ENCODE measurements around the gene KIAA1328.

KIAA1328 gene

DNA sequence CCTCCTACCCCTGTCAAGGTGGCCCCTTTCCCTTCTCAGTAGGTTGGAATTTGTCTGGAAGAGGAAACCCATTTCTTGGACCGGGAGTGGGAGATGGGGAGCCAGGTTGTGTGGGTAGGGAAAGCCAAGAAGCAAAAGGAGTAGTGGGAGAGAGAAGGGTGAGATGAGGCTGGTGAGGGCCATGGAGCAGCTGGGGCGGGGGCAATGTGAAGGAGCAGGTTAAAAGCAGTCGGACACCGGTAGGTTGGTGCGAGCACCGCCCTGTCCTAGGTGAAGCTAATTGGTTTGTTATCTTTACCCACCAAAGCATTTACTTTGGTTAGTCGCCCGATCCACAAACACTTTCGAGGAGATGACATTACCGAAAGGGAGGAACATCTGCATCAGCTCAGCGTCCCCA is 429.9 kb downstream of the KIAA1328 start:
- no peak for DNase-seq

DNA sequence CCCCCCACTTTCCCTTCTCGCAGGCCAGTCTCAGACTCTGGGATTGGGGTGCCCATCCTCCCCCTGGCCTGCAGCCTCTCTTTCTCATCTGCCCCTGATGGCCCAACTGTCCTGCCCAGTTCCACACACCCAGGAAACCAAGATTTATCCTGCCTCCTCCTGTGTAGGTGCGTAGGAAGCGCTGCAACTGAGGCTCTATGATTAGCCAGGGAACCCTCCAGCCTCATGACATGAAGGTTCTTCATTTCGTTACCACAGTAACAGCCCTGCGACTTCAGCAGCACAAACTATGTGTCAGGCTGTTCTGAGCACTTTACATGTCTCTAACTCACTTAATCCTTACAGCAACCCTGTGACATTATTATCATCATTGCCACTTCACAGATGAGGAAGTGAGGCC is 430.8 kb downstream of the KIAA1328 start:
- DNase-seq = no peak

- no peak for DNase-seq
Observed at GRCh38 chr18:37260367-37261093, 431.6 kb downstream of the KIAA1328 start.

GRCh38 chr18:37261246-37261840 is 432.4 kb downstream of the KIAA1328 start:
- peak; percentile 62 for DNase-seq

DNA sequence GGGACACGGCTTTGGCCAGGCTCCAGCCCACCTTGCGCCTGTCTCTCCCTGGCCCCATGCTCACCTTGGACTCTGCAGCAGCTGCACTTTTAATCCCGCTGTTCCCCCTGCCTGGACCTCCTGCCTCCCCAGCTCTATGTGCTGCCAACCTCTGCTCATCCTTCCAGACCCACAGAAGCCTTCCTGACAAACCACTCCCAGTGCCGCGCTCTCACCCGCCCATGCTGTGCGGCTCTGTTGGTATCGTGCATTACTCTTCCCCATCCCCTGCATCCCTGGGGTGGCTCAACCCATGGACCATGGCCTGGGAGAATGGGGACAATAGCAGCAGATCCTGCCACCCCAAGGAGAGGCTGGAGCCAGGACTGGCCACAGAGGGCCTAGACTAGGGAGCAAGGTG is 433.1 kb downstream of the KIAA1328 start:
- no peak for DNase-seq

DNA sequence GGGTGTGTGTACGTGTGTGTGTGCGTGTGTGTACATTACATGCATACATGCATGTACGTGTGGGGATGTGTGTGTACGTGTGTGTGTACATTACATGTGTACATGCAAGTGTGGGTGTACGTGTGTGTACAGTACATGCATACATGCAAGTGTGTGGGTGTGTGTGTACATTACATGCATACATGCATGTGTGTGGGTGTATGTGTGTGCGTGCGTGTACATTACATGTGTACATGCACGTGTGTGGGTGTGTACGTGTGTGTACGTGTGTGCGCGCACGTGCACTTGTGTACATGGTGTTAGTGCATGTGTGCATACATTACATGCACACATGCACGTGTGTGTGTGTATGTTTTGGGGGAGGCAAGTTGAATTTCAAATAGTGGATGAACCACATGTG is 436.0 kb downstream of the KIAA1328 start:
- no peak for DNase-seq

DNA sequence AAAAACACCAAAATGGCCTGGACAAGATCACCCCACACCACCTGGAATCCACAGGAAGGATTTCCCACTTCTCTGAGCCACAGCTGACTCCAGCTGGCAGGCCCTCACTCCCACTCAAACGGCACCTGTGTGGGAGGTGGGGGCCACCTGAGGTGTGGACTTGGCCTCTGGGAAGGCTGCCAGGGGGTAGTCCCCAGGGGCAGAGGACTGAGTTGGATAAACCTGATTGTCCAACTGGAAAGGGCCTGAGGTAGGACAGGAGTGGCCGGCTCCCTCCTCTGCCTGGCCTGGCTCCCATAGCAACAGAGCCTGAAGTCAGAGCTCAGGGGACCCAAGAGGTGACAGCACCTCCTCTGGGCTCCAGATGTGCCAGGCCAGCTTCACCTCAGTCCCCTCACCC is 436.5 kb downstream of the KIAA1328 start:
- DNase-seq = peak; percentile 87

DNA sequence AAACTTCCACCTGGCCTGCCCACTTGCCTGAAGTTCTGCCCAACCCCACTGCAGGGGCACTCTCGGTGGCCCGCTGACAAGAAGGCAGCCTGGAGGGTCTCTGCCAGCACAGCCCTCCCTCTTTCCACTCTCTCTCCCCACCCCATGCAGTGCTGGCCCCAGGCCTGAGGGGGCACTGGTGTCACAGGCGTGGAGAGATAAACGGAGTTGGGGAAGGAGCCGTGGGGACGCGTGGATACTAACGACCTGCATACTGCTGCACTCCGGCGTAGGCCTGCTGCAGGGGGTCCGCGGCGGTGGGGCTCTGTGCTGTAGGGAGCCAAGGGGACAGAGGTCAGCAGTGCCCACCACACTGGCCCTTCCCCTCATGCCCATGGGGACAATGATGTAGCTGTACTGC is 437.4 kb downstream of the KIAA1328 start:
- DNase-seq = peak; percentile 30

GRCh38 chr18:37270038-37270665 is 441.2 kb downstream of the KIAA1328 start:
- no peak for DNase-seq

DNA sequence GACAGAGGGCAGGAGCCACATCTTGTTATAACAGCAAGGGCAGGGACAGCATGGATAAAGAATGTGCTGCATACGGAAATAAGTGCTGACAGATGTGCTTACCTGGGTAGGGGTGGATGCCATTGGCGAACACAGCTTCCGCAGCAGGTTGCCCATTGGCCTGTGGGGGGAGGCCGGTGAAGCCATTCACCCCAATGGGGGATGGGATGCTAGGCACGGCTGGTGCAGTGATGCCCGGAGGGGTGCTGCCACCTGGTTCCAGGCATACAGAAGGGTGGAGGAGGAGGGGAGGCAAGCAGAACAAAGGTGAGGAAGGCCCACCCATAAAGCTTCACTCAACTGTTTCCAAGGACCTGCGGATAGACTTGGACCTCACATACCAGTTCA is 441.7 kb downstream of the KIAA1328 start:
- DNase-seq = no peak

DNA sequence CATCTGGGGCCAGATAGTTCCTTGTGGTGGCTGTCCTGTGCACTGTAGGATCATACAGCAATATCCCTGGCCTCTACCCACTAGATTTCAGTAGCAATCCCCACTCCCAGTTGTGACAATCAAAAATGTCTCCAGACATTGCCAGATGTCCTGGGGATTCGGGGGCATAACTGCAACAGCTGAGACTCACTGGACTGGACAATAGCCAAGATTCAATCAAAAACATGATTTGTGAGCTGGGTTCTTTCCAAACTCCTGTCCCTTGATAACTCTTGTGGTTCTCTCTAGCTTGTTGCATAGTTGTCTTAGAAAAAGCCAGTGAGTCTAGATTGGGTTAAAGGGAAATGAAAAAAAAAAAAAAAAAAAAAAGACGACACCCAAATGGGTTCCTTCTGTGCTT is 443.3 kb downstream of the KIAA1328 start:
- DNase-seq = peak; percentile 93

DNA sequence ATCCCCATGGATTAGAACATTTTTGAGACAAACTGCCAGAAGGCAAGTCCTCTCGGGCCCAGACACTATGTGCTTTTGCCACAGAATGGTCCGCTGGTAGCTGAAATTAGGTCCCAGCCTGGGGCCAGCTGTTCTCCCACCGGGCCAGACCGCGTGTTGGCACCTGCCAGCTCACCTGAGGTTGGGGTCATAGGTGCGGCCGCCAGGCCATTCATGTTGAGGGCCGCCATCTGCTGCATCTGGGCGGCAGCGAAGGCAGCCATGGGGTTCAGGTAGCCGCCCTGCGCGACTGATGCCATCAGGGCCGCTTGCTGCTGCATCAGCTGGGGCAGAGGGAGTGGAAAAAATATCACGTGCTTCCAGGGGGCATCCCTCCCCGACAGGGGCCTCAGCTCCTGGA is 443.9 kb downstream of the KIAA1328 start:
- DNase-seq = peak; percentile 92

DNA sequence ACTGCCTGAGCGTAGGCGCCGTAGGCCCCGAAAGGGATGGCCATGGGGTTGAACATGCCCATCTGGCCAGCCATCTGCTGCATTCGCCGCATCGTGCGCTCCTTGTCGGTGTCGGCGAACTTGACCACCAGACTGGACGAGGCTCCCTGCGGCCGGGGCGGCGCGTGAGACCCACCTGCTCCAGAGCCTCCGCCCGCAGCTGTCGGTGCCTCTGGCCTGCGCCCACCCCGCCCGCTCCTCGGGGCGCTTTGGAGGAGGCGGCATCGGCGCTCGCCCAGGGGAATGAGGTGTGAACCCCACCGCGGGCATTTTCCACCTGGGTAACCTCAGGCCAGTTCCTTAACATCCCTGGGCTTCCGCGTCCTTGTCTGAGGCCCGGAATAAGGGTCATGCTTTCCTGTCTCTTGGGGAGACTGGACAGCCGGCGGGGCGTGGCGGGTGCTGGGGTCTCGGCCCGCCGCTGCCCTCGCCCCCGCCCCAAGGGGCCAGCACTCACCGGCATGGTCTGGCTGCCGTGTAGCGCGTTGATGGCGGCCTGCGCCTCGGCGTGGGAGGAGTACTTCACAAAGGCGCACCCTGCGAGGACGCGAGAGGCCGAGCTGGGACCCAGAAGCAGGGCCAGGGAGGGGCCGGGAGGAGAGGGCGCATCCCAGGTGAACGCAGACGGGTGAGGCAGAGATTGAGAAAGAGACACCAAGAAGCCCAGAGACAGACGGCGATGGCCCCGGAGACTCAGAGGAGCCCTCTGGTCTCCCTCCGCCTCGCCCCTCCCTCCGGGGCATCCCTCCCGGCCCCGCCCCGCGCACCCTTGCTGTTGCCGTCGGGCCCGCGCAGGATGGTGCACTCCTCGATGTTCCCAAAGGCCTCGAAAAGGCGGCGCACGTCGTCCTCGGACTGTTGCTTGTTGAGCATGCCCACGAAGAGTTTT is 445.6 kb downstream of the KIAA1328 start:
- DNase-seq = no peak

GRCh38 chr18:37275237-37275741 is 446.4 kb downstream of the KIAA1328 start:
- DNase-seq = no peak

- DNase-seq = peak; percentile 68
Observed at GRCh38 chr18:37276111-37276890, 447.4 kb downstream of the KIAA1328 start.

GRCh38 chr18:37277804-37278203 is 448.9 kb downstream of the KIAA1328 start:
- DNase-seq = no peak

All from NCI-H69 (cell line).